Astrocyte of the spinal cord (primary cell): ENCODE results near the gene TNFAIP6.

Source experiments
- DNase-seq: peaks from one replicate; pipeline ENCODE4 v3.0.0; 2011; ENCODE audit warnings: low read depth, low spot score
- H3K4me3 ChIP-seq: 2 replicates; pipeline ENCODE4 v1.5.1; 2011; ENCODE audit warnings: low read depth, mild to moderate bottlenecking, low read length, moderate library complexity
- CTCF ChIP-seq: IDR thresholded peaks from 2 replicates; pipeline ENCODE4 v1.5.1; 2012; ENCODE audit warnings: low read depth, mild to moderate bottlenecking, low read length, inconsistent platforms
- in situ Hi-C: cut with HindIII; loops from 2 replicates; pipeline ENCODE4 v1.10.0; 2017; ENCODE audit warnings: low sequenced_read_pairs

Gene TNFAIP6

GRCh38 chr2:151395509-151396374 is 38.4 kb downstream of the TNFAIP6 start:
- TF ChIP-seq CTCF, result no peak
- in situ Hi-C loops, result no loop called here
- no peak for DNase-seq
- H3K4me3 ChIP-seq, result no peak overlapping the region

- no peak for TF ChIP-seq CTCF
- in situ Hi-C loops, result no loop called here
- no peak overlapping the region for H3K4me3 ChIP-seq
- no peak for DNase-seq
Measured at GRCh38 chr2:151399981-151400380, 42.6 kb downstream of the TNFAIP6 start.

- TF ChIP-seq CTCF, result no peak
- H3K4me3 ChIP-seq, result no peak overlapping the region
- in situ Hi-C loops, result no loop called here
- no peak for DNase-seq
Measured at GRCh38 chr2:151401149-151401548, 43.8 kb downstream of the TNFAIP6 start.

GRCh38 chr2:151403914-151404313 is 46.5 kb downstream of the TNFAIP6 start:
- no peak for TF ChIP-seq CTCF
- in situ Hi-C loops, result no loop called here
- no peak overlapping the region for H3K4me3 ChIP-seq
- no peak for DNase-seq

GRCh38 chr2:151405376-151405775 is 48.0 kb downstream of the TNFAIP6 start:
- in situ Hi-C loops, result no loop called here
- TF ChIP-seq CTCF, result no peak
- DNase-seq, result no peak
- H3K4me3 ChIP-seq, result no peak overlapping the region

- in situ Hi-C loops, result no loop called here
- no peak for DNase-seq
- H3K4me3 ChIP-seq, result no peak overlapping the region
- no peak for TF ChIP-seq CTCF
Measured at GRCh38 chr2:151407281-151407680, 49.9 kb downstream of the TNFAIP6 start.
